HEK293 (cell line): ENCODE results near the gene PEX10.
A peak's percentile ranks its signal among the peaks of the same experiment; 100 is the strongest.

Experiments
- CTCF ChIA-PET: fragments of 350-600 bp; formaldehyde crosslinking; extraction: SDS; loops from one replicate; lab custom pipeline; 2021; ENCODE audit warnings: antibody characterized with exemption; lab: Yijun Ruan, JAX
- POLR2A ChIA-PET: fragments of 300-600 bp; formaldehyde crosslinking; extraction: SDS; loops from one replicate; lab custom pipeline; 2020; ENCODE audit warnings: antibody characterized with exemption, inconsistent platforms; lab: Yijun Ruan, JAX
- H3K27ac ChIP-seq: fragments of 200-500 bp; sonication (Bioruptor generic); 2 replicates; pipeline ENCODE4 v1.5.1; 2014; ENCODE audit warnings: low read depth, low read length, control low read depth, inconsistent platforms; ENCODE audit errors: extremely low read depth
- H3K36me3 ChIP-seq, 2 experiments: fragments of 200-500 bp in 1 of 2; sonication (Bioruptor generic) in 1 of 2; 1 replicate in 1 of 2; 2 replicates in 1 of 2; pipeline ENCODE4 v1.5.1; 2014 to 2017; ENCODE audit warnings: inconsistent platforms in 2 of 2, low read length in 2 of 2; ENCODE audit not compliant: control insufficient read depth in 2 of 2, insufficient read depth in 1 of 2
- H3K4me1 ChIP-seq: fragments of 200-500 bp; sonication (Bioruptor generic); 2 replicates; pipeline ENCODE4 v1.5.1; 2014; ENCODE audit warnings: mild to moderate bottlenecking, low read length, inconsistent platforms; ENCODE audit not compliant: control insufficient read depth, insufficient read depth
- H3K4me3 ChIP-seq: 2 replicates; pipeline ENCODE4 v1.5.1; 2011; ENCODE audit warnings: low read depth, mild to moderate bottlenecking, control low read depth, low read length, moderate library complexity
- H3K9me3 ChIP-seq: fragments of 200-500 bp; sonication (Bioruptor generic); 2 replicates; pipeline ENCODE4 v1.5.1; 2014; ENCODE audit warnings: low read depth, low read length, inconsistent platforms; ENCODE audit not compliant: control insufficient read depth, insufficient read depth
- ELK4 ChIP-seq: IDR thresholded peaks from 2 replicates; pipeline ENCODE4 v1.6.1; 2011; ENCODE audit warnings: mild to moderate bottlenecking, low read depth, low read length, borderline replicate concordance
- HIC1 ChIP-seq: fragments of 450-650 bp; formaldehyde crosslinking; IDR thresholded peaks from 2 replicates; pipeline ENCODE4 v1.5.1; 2016; ENCODE audit warnings: missing biosample characterization, missing genetic modification characterization
- HOXA7 ChIP-seq: sonication (generic); formaldehyde crosslinking; IDR thresholded peaks from 2 replicates; pipeline ENCODE4 v1.8.1; 2022; ENCODE audit warnings: missing genetic modification reagents, borderline replicate concordance
- PRDM1 ChIP-seq: fragments of 450-650 bp; formaldehyde crosslinking; IDR thresholded peaks from 2 replicates; pipeline ENCODE4; 2016; ENCODE audit warnings: missing biosample characterization, missing genetic modification characterization
- SETDB1 ChIP-seq: IDR thresholded peaks from one replicate; pipeline ENCODE4 v1.6.1; 2017; ENCODE audit warnings: mild to moderate bottlenecking, low read length, moderate library complexity, mixed read lengths; ENCODE audit not compliant: insufficient read length
- ZNF133 ChIP-seq: fragments of 450-650 bp; formaldehyde crosslinking; IDR thresholded peaks from 2 replicates; pipeline ENCODE4 v1.5.1; 2016; ENCODE audit warnings: missing biosample characterization, missing genetic modification characterization
- ZNF366 ChIP-seq: fragments of 450-650 bp; formaldehyde crosslinking; conservative IDR thresholded peaks from 2 replicates; pipeline ENCODE4 v1.5.1; 2016; ENCODE audit warnings: missing biosample characterization, missing genetic modification characterization
- ZNF510 ChIP-seq: fragments of 450-650 bp; formaldehyde crosslinking; IDR thresholded peaks from 2 replicates; pipeline ENCODE4 v1.5.1; 2018; ENCODE audit warnings: mild to moderate bottlenecking, missing genetic modification characterization, missing biosample characterization; ENCODE audit not compliant: insufficient replicate concordance
- ZNF530 ChIP-seq: fragments of 450-650 bp; formaldehyde crosslinking; IDR thresholded peaks from 2 replicates; pipeline ENCODE4 v1.5.1; 2016; ENCODE audit warnings: low read depth, missing biosample characterization, missing genetic modification characterization
- ZNF548 ChIP-seq: fragments of 450-650 bp; formaldehyde crosslinking; IDR thresholded peaks from 2 replicates; pipeline ENCODE4 v1.5.1; 2016; ENCODE audit warnings: missing biosample characterization, missing genetic modification characterization
- ZNF596 ChIP-seq: fragments of 450-650 bp; IDR thresholded peaks from 2 replicates; pipeline ENCODE4 v1.5.0; 2018; ENCODE audit warnings: missing biosample characterization, mild to moderate bottlenecking, missing genetic modification characterization, moderate library complexity
- ZNF629 ChIP-seq: fragments of 450-650 bp; formaldehyde crosslinking; IDR thresholded peaks from 2 replicates; pipeline ENCODE4 v1.5.1; 2017; ENCODE audit warnings: missing biosample characterization, missing genetic modification characterization
- ZSCAN23 ChIP-seq: fragments of 450-650 bp; formaldehyde crosslinking; IDR thresholded peaks from 2 replicates; pipeline ENCODE4 v1.5.1; 2016; ENCODE audit warnings: missing biosample characterization, missing genetic modification characterization
- TF ChIP-seq, protein P1 (sequence below): fragments of 450-650 bp; formaldehyde crosslinking; IDR thresholded peaks from 2 replicates; pipeline ENCODE4 v1.5.1; 2016; ENCODE audit warnings: missing biosample characterization, missing genetic modification characterization, low read depth

The PEX10 gene

GRCh38 chr1:2402420-2402819 lies 9.9 kb downstream of the PEX10 start:
- TF ChIP-seq SETDB1, result no peak
- TF ChIP-seq ZNF510 (tag by site-specific recombination), result no peak
- TF ChIP-seq PRDM1, result no peak
- TF ChIP-seq ZNF596 (tag by site-specific recombination), result no peak
- no peak overlapping the region for H3K4me3 ChIP-seq
- ChIA-PET CTCF (interaction anchor here (1.2 kb wide), 1 partner anchor 12 kb away, joined by 4 read pairs; no protein-coding TSS in a partner anchor), POLR2A (interaction anchor here (1.6 kb wide), 1 partner anchor 11 kb away, joined by 4 read pairs; the partner anchor contains the start of genes MORN1 and RER1)
- H3K36me3 ChIP-seq, result peaks cover 11 to 98% of the 10 kb centered on the region in 2 experiments
- no peaks in the 10 kb centered on the region for H3K9me3 ChIP-seq
- H3K4me1 ChIP-seq, result no peaks in the 10 kb centered on the region
- no peak overlapping the region for H3K27ac ChIP-seq

DNA sequence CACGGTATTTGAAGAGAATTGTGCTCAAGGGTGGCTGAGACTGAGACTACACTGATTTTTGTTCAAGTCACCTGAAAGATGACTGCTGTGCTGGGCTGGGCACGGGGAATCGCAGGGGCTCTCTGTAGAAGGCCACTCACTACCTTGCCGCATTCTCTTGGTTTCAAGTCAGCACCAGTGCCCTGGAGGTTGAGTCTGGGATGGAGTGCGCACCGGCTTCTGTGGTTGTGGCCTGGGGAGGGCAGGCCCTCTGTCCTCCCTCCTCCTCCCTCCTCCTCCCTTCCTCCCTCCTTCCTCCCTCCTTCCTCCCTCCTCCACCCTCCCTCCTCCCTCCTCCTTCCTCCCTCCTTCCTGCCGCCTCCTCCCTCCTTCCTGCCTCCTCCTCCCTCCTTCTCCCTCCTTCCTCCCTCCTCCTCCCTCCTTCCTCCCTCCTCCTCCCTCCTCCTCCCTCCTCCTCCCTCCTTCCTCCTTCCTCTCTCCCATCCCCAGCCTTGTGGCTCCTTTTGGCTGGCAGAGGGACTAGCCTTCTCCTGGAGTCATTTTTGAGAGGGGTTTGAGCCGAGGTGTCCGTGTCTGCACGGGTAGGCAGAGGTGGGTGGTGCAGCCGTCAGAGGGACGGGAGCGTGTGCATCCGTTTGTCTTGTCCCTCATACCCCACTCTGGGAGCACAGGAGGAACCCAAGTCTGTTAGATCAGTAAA lies 11.3 kb downstream of the PEX10 start:
- TF ChIP-seq ZNF548 (tag by site-specific recombination) (no peak), HOXA7 (CRISPR knock-in tag) (no peak), ZNF366 (tag by site-specific recombination) (peak; percentile 45; the same call in 1 of the 2 replicates)
- Histone ChIP-seq H3K9me3 (no peaks in the 10 kb centered on the region), H3K27ac (no peak overlapping the region), H3K36me3 (peaks cover 15 to 98% of the 10 kb centered on the region in 2 experiments), H3K4me1 (no peaks in the 10 kb centered on the region), H3K4me3 (no peak overlapping the region)
- ChIA-PET POLR2A (interaction anchor here (1.6 kb wide), 2 partner anchors 10 to 206 kb away, joined by 4 read pairs; partner anchors contain the start of genes FAAP20, MORN1 and RER1), CTCF (interaction anchor here (1.2 kb wide), 1 partner anchor 14 kb away, joined by 4 read pairs; no protein-coding TSS in a partner anchor)

DNA sequence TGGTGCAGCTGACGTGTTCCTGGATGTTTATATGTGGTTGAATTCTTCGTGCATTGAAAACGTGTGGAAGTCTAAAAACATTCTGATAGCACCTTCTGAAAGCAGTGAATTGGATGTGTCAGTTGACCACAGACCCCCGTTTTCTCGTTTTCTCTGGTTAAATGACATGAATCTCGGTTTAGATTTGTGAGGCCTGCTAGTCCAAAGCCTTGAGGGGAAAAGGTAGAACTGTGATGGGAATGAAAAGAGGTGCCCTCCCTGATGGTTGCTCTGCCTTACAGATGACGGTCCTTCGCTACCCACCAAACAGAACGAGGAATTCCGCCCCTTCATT lies 11.8 kb downstream of the PEX10 start:
- no peak for TF ChIP-seq ZNF133
- TF ChIP-seq, protein P1, sequence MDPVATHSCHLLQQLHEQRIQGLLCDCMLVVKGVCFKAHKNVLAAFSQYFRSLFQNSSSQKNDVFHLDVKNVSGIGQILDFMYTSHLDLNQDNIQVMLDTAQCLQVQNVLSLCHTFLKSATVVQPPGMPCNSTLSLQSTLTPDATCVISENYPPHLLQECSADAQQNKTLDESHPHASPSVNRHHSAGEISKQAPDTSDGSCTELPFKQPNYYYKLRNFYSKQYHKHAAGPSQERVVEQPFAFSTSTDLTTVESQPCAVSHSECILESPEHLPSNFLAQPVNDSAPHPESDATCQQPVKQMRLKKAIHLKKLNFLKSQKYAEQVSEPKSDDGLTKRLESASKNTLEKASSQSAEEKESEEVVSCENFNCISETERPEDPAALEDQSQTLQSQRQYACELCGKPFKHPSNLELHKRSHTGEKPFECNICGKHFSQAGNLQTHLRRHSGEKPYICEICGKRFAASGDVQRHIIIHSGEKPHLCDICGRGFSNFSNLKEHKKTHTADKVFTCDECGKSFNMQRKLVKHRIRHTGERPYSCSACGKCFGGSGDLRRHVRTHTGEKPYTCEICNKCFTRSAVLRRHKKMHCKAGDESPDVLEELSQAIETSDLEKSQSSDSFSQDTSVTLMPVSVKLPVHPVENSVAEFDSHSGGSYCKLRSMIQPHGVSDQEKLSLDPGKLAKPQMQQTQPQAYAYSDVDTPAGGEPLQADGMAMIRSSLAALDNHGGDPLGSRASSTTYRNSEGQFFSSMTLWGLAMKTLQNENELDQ, result no peak
- TF ChIP-seq ZSCAN23 (tag by site-specific recombination), result no peak
- no peak for TF ChIP-seq ZNF530 (tag by site-specific recombination)
- TF ChIP-seq, all 188 proteins: peak for 0
- Histone ChIP-seq H3K27ac (no peak overlapping the region), H3K36me3 (peaks cover 15 to 98% of the 10 kb centered on the region in 2 experiments), H3K4me3 (no peak overlapping the region), H3K9me3 (no peaks in the 10 kb centered on the region), H3K4me1 (no peaks in the 10 kb centered on the region)
- POLR2A ChIA-PET, result interaction anchor here (1.6 kb wide), 2 partner anchors 9 to 206 kb away, joined by 4 read pairs; partner anchors contain the start of genes FAAP20, MORN1 and RER1
- CTCF ChIA-PET, result no interaction called here

GRCh38 chr1:2399890-2400575 lies 12.3 kb downstream of the PEX10 start:
- TF ChIP-seq ZNF629 (no peak), ELK4 (no peak), HIC1 (tag by site-specific recombination) (no peak)
- TF ChIP-seq, all 188 proteins: peak for 0
- ChIA-PET CTCF (interaction anchor here (0.6 to 1.3 kb wide), 3 partner anchors 18 to 344 kb away, joined by 3 read pairs; partner anchors contain the start of gene FAAP20), POLR2A (interaction anchor here (1.6 kb wide), 1 partner anchor 205 kb away, joined by 4 read pairs; the partner anchor contains the start of gene FAAP20)
- H3K27ac ChIP-seq, result no peak overlapping the region
- H3K36me3 ChIP-seq, result peaks cover 15 to 98% of the 10 kb centered on the region in 2 experiments
- no peaks in the 10 kb centered on the region for H3K4me1 ChIP-seq
- H3K9me3 ChIP-seq, result no peaks in the 10 kb centered on the region
- H3K4me3 ChIP-seq, result no peak overlapping the region
